NCI-H69 (cell line): ENCODE results near the gene SNX25.
A peak's percentile ranks its signal among the peaks of the same experiment; 100 is the strongest.
"Not testable (repeated sequence)": the region's sequence is repeated elsewhere in the genome, so short reads cannot be mapped to it uniquely, and the experiment has no call there.

Source experiments
- DNase-seq: peaks from one replicate; lab custom pipeline; 2025; lab: John Stamatoyannopoulos, UW

Gene SNX25

GRCh38 chr4:185235119-185235842, 25.9 kb downstream of the SNX25 start:
- DNase-seq: no peak

- DNase-seq: peak; percentile 2
Observed at GRCh38 chr4:185235843-185236503, 26.6 kb downstream of the SNX25 start.

GRCh38 chr4:185237175-185237574, 27.8 kb downstream of the SNX25 start:
- DNase-seq: no peak

GRCh38 chr4:185238215-185238681, 28.9 kb downstream of the SNX25 start:
- no peak for DNase-seq

GRCh38 chr4:185238750-185239149, 29.4 kb downstream of the SNX25 start:
- DNase-seq: peak; percentile 34

GRCh38 chr4:185240486-185240885, 31.1 kb downstream of the SNX25 start:
- not testable (repeated sequence) for DNase-seq

GRCh38 chr4:185242749-185243533, 33.5 kb downstream of the SNX25 start:
- DNase-seq: no peak

- DNase-seq: no peak
Observed at GRCh38 chr4:185243879-185244278, 34.5 kb downstream of the SNX25 start.

GRCh38 chr4:185244763-185245162, 35.4 kb downstream of the SNX25 start:
- no peak for DNase-seq

GRCh38 chr4:185246453-185246852, 37.1 kb downstream of the SNX25 start:
- no peak for DNase-seq

GRCh38 chr4:185247151-185247550, 37.8 kb downstream of the SNX25 start:
- DNase-seq: no peak

- DNase-seq: no peak
Observed at GRCh38 chr4:185248393-185249039, 39.1 kb downstream of the SNX25 start.

- no peak for DNase-seq
Observed at GRCh38 chr4:185249105-185249504, 39.7 kb downstream of the SNX25 start.

GRCh38 chr4:185254434-185254833, 45.0 kb downstream of the SNX25 start:
- peak; percentile 26 for DNase-seq

GRCh38 chr4:185255868-185256267, 46.5 kb downstream of the SNX25 start:
- DNase-seq: no peak

- no peak for DNase-seq
Observed at GRCh38 chr4:185256446-185256845, 47.0 kb downstream of the SNX25 start.

- DNase-seq: no peak
Observed at GRCh38 chr4:185257086-185257485, 47.7 kb downstream of the SNX25 start.

- DNase-seq: no peak
Observed at GRCh38 chr4:185257694-185258093, 48.3 kb downstream of the SNX25 start.

GRCh38 chr4:185258741-185259140, 49.3 kb downstream of the SNX25 start:
- peak; percentile 18 for DNase-seq

GRCh38 chr4:185259719-185260118, 50.3 kb downstream of the SNX25 start:
- no peak for DNase-seq

- DNase-seq: no peak
Observed at GRCh38 chr4:185261946-185262345, 52.5 kb downstream of the SNX25 start.

GRCh38 chr4:185263419-185263818, 54.0 kb downstream of the SNX25 start:
- no peak for DNase-seq
